ENCODE results near the gene APRT. TPM values are rescaled to one million over a fixed set of nuclear protein-coding genes. Genes with fewer than 3 reads are reported as not detected.
A peak's percentile ranks its signal among the peaks of the same experiment; 100 is the strongest.

Gene APRT
- total and polyA plus RNA-seq, 8 donors: 38.8 to 88.2 (median 68.4) TPM

DNA sequence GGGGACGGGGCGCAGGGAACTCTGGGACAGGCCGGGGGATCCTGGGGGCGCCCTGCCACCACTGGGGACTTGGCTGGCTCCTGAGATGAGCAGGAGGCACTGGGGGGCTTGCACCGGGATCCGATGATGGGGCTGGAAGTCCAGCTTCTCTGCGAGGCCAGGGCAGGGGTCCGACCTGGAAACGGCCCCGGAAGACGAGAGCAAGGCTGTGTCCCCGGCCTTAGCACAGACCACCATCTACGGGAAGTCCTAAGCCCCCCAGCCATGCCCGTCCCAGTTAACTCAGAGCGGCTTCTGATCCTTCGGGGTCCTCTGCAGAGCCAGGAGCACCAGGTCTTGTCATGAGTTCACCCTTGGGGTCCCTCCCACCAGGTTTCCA, 7.6 kb downstream of the APRT start:
- Histone ChIP-seq H3K4me1 (peaks cover 0 to 6% (median 5%) of the 10 kb centered on the region in 3 donors), H3K9me3 (no peaks in the 10 kb centered on the region), H3K4me3 (peak overlapping the region in 1 of 4 donors; percentile 68), H3K27me3 (no peaks in the 10 kb centered on the region), H3K27ac (no peak overlapping the region), H3K36me3 (no peaks in the 10 kb centered on the region)
- DNase-seq: peak in 2 of 6 donors; percentile 33 to 80
- TF ChIP-seq, protein P1, sequence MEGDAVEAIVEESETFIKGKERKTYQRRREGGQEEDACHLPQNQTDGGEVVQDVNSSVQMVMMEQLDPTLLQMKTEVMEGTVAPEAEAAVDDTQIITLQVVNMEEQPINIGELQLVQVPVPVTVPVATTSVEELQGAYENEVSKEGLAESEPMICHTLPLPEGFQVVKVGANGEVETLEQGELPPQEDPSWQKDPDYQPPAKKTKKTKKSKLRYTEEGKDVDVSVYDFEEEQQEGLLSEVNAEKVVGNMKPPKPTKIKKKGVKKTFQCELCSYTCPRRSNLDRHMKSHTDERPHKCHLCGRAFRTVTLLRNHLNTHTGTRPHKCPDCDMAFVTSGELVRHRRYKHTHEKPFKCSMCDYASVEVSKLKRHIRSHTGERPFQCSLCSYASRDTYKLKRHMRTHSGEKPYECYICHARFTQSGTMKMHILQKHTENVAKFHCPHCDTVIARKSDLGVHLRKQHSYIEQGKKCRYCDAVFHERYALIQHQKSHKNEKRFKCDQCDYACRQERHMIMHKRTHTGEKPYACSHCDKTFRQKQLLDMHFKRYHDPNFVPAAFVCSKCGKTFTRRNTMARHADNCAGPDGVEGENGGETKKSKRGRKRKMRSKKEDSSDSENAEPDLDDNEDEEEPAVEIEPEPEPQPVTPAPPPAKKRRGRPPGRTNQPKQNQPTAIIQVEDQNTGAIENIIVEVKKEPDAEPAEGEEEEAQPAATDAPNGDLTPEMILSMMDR (IDR thresholded peaks at IDR 0.05): no peak
- intact Hi-C loops (cut with DNase I): no loop called here
- FAIRE-seq: no peak
- no peak for ATAC-seq
- WGBS, 2 donors: 3% methylated on average over 9 to 16 of the region's 16 CpGs

DNA sequence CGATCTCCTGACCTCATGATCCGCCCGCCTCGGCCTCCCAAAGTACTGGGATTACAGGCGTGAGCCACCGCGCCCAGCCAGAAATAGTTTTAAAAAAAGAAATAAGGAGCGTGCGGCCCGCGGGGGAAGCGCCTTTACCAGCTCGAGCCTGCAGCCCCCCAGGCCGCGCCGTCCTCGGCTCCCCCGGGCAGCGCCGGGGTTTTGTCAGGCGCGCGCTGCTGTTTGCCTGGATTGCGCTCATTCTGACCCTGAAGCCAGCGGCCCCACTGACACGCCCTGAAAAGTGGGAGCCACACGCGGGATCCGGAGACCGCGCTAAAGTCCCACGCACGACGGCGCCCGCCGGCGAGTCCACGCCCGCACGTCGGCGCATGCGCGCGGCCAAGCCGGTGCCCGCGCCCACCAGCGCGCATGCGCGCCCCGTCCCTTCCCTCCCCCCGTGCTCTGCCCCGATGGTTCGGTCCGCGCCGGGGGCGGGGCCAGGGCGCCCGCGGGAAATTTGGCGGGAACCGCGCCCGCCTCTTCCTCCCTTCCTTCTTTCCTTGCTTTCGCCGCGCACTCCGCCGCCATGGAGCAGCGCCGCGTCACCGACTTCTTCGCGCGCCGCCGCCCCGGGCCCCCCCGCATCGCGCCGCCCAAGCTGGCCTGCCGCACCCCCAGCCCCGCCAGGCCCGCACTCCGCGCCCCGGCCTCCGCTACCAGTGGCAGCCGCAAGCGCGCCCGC, 8.3 kb downstream of the APRT start, which contains the start of gene CDT1:
Gene CDT1, plus strand, starts transcription at position 526 of the 724 bp plus-strand sequence. Its CDS starts 43 bp downstream, at position 569.
- TF ChIP-seq, protein P1 (IDR thresholded peaks at IDR 0.05): no peak
- Histone ChIP-seq H3K27ac (peak within 1 kb of the TSS in 1 of 4 donors; percentile 39), H3K4me3 (peak within 1 kb of the TSS; percentile 45 to 68 (median 51)), H3K4me1 (peaks cover 0 to 6% (median 5%) of the 10 kb centered on the region in 3 donors), H3K36me3 (no peaks in the 10 kb centered on the region), H3K27me3 (no peaks in the 10 kb centered on the region), H3K9me3 (no peaks in the 10 kb centered on the region)
- DNase-seq: peak; percentile 66 to 96 (median 90)
- intact Hi-C loops (cut with DNase I): no loop called here
- WGBS, 2 donors: 1% methylated on average over 88 to 98 of the region's 98 CpGs
- peak; percentile 79 to 85 (median 84) for ATAC-seq
- no peak for FAIRE-seq

DNA sequence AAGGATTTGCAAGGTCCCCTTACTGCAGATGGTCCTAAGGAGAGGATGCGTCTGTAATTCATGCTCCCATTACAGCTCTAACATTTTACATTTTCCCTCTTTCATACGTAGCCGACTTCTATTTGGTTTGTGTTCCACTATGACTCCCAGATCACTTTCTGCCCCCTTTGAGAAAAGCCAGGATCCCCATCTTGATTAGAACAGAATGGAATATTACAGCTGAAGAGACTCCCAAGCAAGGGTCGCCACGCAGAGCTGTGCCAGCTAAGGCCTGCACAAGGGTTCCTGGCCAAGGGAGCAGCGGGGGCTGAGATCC, 11.5 kb downstream of the APRT start:
- H3K27me3 ChIP-seq: no peaks in the 10 kb centered on the region
- ATAC-seq: no peak
- no peak overlapping the region for H3K4me3 ChIP-seq
- no peak for DNase-seq
- no peak for FAIRE-seq
- H3K9me3 ChIP-seq: no peaks in the 10 kb centered on the region
- TF ChIP-seq, protein P1 (IDR thresholded peaks at IDR 0.05): no peak
- intact Hi-C loops (cut with DNase I): no loop called here
- H3K4me1 ChIP-seq: peaks cover 0 to 6% (median 5%) of the 10 kb centered on the region in 3 donors
- WGBS, 2 donors: 88 to 90% methylated on average over 6 of the region's 6 CpGs
- no peaks in the 10 kb centered on the region for H3K36me3 ChIP-seq
- H3K27ac ChIP-seq: no peak overlapping the region

DNA sequence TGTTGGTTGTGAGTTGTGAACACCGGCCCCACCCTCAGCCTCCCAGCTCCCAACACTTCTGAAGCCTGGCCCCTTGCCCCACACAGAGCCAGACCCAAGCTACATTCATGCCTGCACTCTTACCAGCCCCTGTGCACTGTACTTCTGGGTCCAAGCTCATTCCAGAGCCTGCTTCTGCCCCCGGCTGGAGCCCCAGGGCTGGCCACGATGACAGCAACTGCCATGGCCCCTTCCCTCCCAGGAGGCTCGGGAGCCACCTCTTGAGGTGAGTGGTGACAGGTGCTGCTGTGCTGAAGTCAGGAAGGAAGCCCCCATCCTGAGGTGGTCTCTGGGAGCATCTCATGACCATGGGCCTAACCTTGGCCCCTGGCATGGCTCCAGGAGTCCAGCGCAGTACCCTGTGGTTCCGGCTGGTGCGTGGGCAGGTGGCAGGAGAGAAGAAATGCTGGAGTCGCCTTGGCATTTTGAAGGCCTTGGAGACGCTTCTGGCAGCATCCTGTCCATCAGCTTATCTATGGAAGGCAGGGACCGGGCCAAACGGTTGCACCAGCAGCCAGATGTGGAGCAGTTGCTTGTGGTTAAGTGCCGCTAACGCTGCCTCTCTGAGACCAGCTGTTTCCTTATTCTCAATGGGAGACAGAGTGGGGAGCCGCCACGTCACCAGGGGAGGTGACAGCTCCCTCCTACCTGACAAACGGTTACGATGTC, 12.0 kb downstream of the APRT start:
- H3K36me3 ChIP-seq: no peaks in the 10 kb centered on the region
- TF ChIP-seq, protein P1 (IDR thresholded peaks at IDR 0.05): no peak
- no peak overlapping the region for H3K4me3 ChIP-seq
- no peaks in the 10 kb centered on the region for H3K9me3 ChIP-seq
- no peak overlapping the region for H3K27ac ChIP-seq
- 85 to 92% methylated on average over 17 of the region's 17 CpGs for WGBS, 2 donors
- intact Hi-C loops (cut with DNase I): no loop called here
- DNase-seq (peak in 1 of 6 donors; percentile 63), FAIRE-seq (no peak), ATAC-seq (no peak)
- peaks cover 0 to 5% (median 5%) of the 10 kb centered on the region in 3 donors for H3K4me1 ChIP-seq
- no peaks in the 10 kb centered on the region for H3K27me3 ChIP-seq
